Measurements from ENCODE around the gene GPAT3.

The GPAT3 gene

GRCh38 chr4:83651846-83652245 lies 115.9 kb downstream of the GPAT3 start:
- DNase-seq: no peak
